ENCODE measurements around the gene DBNDD1.

DNA sequence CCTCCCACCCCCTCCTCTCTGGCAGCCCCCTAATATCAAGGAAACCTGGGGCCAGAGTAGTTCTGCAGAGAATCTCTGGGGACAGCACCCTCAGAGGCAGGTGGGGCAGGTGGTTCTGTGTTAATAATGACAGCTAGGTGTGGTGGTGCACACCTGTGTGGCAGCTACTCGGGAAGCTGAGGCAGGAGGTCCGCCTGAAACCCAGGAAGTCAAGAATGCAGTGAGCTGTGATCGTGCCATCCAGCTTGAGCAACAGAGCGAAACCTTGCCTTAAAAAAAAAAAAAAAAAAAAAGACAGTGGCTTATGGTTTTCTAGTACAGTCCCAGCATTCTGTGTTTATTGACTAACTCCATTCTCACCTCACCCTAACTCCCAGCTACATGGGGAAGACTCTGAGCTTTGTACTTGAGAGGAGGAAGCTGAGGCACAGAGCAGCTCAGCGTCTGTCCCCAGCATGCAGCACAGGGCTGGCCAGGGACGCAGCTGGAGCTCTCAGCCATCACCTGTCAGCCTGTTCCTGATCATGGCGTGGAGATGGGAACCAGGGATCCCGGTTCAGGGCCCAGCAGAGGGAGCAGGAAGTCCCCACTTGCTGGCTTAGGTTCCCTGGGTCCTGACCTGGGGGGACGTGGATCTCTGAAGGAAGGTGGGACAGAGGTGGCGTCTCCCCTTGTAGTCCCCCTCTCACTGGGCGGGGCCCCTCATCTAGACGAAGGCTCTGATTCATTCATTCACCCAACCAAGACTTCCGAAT, 6.1 kb downstream of the DBNDD1 start:
- TF ChIP-seq, protein P1, sequence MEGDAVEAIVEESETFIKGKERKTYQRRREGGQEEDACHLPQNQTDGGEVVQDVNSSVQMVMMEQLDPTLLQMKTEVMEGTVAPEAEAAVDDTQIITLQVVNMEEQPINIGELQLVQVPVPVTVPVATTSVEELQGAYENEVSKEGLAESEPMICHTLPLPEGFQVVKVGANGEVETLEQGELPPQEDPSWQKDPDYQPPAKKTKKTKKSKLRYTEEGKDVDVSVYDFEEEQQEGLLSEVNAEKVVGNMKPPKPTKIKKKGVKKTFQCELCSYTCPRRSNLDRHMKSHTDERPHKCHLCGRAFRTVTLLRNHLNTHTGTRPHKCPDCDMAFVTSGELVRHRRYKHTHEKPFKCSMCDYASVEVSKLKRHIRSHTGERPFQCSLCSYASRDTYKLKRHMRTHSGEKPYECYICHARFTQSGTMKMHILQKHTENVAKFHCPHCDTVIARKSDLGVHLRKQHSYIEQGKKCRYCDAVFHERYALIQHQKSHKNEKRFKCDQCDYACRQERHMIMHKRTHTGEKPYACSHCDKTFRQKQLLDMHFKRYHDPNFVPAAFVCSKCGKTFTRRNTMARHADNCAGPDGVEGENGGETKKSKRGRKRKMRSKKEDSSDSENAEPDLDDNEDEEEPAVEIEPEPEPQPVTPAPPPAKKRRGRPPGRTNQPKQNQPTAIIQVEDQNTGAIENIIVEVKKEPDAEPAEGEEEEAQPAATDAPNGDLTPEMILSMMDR (IDR thresholded peaks at IDR 0.05 in 2 of 3, conservative IDR thresholded peaks at IDR 0.05 in 1 of 3; ENCODE audit: borderline replicate concordance in 1 of 3, insufficient read depth in 1 of 3, low read depth in 2 of 3, low read length in 2 of 3): no peak
- TF ChIP-seq ELF1 (IDR thresholded peaks at IDR 0.05; ENCODE audit: borderline replicate concordance, low read depth): no peak
